K562 (cell line): ENCODE data around the gene PRTN3. TPM values are rescaled to one million over a fixed set of nuclear protein-coding genes. Genes with fewer than 3 reads are reported as not detected.

Source experiments
- ATF2 ChIP-seq: sonication (generic); formaldehyde crosslinking; IDR thresholded peaks from 2 replicates; pipeline ENCODE4 v1.8.1; 2022; ENCODE audit warnings: missing genetic modification reagents
- BRD4 ChIP-seq: fragments of 200-600 bp; sonication (generic); IDR thresholded peaks from 2 replicates; pipeline ENCODE4 v1.6.1; 2017; ENCODE audit warnings: inconsistent platforms
- CREB1 ChIP-seq, 2 experiments: sonication (generic) in 1 of 2; formaldehyde crosslinking in 1 of 2; IDR thresholded peaks; 2 replicates each; pipeline versions ENCODE4 v1.6.1 to v1.8.0; 2012 to 2022; ENCODE audit warnings: inconsistent platforms in 1 of 2, mild to moderate bottlenecking in 1 of 2, missing genetic modification reagents in 1 of 2, moderate library complexity in 1 of 2
- CSDE1 ChIP-seq, 2 experiments: fragments of 450-650 bp; IDR thresholded peaks; 2 replicates each; pipeline ENCODE4 v1.6.1; 2016; ENCODE audit warnings: mild to moderate bottlenecking in 1 of 2
- CXXC5 ChIP-seq: fragments of 250-450 bp; sonication (Bioruptor Pico); IDR thresholded peaks from 2 replicates; pipeline ENCODE4 v1.8.0; 2022; ENCODE audit warnings: inconsistent platforms, mild to moderate bottlenecking, moderate library complexity
- EGR1 ChIP-seq: fragments of 450-650 bp; conservative IDR thresholded peaks from 2 replicates; pipeline ENCODE4 v1.6.1; 2017; ENCODE audit warnings: mild to moderate bottlenecking
- FOXK1 ChIP-seq: sonication (generic); formaldehyde crosslinking; IDR thresholded peaks from 2 replicates; pipeline ENCODE4 v1.8.0; 2022; ENCODE audit warnings: missing genetic modification reagents, mild to moderate bottlenecking, borderline replicate concordance
- HEY1 ChIP-seq: fragments of 250-450 bp; sonication (Bioruptor Pico); IDR thresholded peaks from 2 replicates; pipeline ENCODE4 v1.5.0; 2020; ENCODE audit warnings: mild to moderate bottlenecking, moderate library complexity, borderline replicate concordance
- ILF3 ChIP-seq: fragments of 450-650 bp; IDR thresholded peaks from 2 replicates; pipeline ENCODE4 v1.6.1; 2018; ENCODE audit warnings: antibody characterized with exemption, mild to moderate bottlenecking, moderate library complexity, borderline replicate concordance
- MAFG ChIP-seq: fragments of 450-650 bp; conservative IDR thresholded peaks from 2 replicates; pipeline ENCODE4 v1.6.1; 2016; ENCODE audit warnings: missing genetic modification characterization, missing compliant biosample characterization
- NFE2 ChIP-seq: IDR thresholded peaks from 2 replicates; pipeline ENCODE4 v1.6.1; 2014; ENCODE audit warnings: antibody characterized with exemption, low read depth
- SRSF7 ChIP-seq: fragments of 200-400 bp; formaldehyde crosslinking; optimal IDR thresholded peaks from 2 replicates; pipeline ENCODE3; 2017; ENCODE audit warnings: mild to moderate bottlenecking, low read depth, low read length
- ZNF75A ChIP-seq: fragments of 450-650 bp; formaldehyde crosslinking; IDR thresholded peaks from 2 replicates; pipeline ENCODE4 v1.4.0; 2020; ENCODE audit warnings: mild to moderate bottlenecking
- ZSCAN32 ChIP-seq: fragments of 450-650 bp; formaldehyde crosslinking; IDR thresholded peaks from 2 replicates; pipeline ENCODE4 v1.4.0; 2020; ENCODE audit warnings: mild to moderate bottlenecking, moderate library complexity
- polyA plus RNA-seq, 8 experiments: library from polyadenylated mRNA; depleted of rRNA in 4 of 8; stranded (reverse) in 5 of 8; unstranded in 3 of 8; fragments of >200 nt; fragmentation: Nextera tagmentation in 2 of 8; fragmentation: Illumina TruSeq in 1 of 8; extraction: Ambion mirVana in 2 of 8; extraction: Trizol in 1 of 8; gene quantifications; 2 replicates each; pipeline versions ENCODE4 v1.2.1 to v1.2.3, GENCODE V29; 2011 to 2014; ENCODE audit warnings: inconsistent platforms in 1 of 8, missing spikeins in 1 of 8
- total RNA-seq, 7 experiments: library from RNA; depleted of rRNA in 6 of 7; stranded (reverse); fragments of >200 nt in 6 of 7; fragmentation: Illumina TruSeq in 2 of 7; extraction: Trizol in 2 of 7; gene quantifications; 2 replicates each; pipeline versions ENCODE4 v1.2.1 to v1.2.3, GENCODE V29; 2011 to 2021; ENCODE audit warnings: low replicate concordance in 1 of 7
- TF ChIP-seq, protein P1 (sequence below): fragments of 250-450 bp; sonication (Bioruptor Pico); IDR thresholded peaks from 2 replicates; pipeline ENCODE4 v1.8.0; 2022; ENCODE audit warnings: moderate library complexity, mild to moderate bottlenecking, inconsistent platforms
- TF ChIP-seq, protein P2 (sequence below): fragments of 450-650 bp; formaldehyde crosslinking; IDR thresholded peaks from 2 replicates; pipeline ENCODE4 v1.4.0; 2020; ENCODE audit warnings: mild to moderate bottlenecking, moderate library complexity
- TF ChIP-seq, protein P3 (sequence below): fragments of 250-450 bp; sonication (Bioruptor Pico); IDR thresholded peaks from 2 replicates; pipeline ENCODE4 v1.4.0; 2020; ENCODE audit warnings: mild to moderate bottlenecking, moderate library complexity, borderline replicate concordance
- TF ChIP-seq, protein P4 (sequence below): conservative IDR thresholded peaks from 2 replicates; pipeline ENCODE4 v1.6.1; 2011; ENCODE audit warnings: low read depth, mild to moderate bottlenecking, low read length; ENCODE audit not compliant: control insufficient read depth

Gene PRTN3
- total and polyA plus RNA-seq, 9 of the 15 experiments (the other 6 are each of a cell fraction or from before 2014, with no cell fraction given), result 0.14 to 0.86 (median 0.43) TPM; not detected in 3

DNA sequence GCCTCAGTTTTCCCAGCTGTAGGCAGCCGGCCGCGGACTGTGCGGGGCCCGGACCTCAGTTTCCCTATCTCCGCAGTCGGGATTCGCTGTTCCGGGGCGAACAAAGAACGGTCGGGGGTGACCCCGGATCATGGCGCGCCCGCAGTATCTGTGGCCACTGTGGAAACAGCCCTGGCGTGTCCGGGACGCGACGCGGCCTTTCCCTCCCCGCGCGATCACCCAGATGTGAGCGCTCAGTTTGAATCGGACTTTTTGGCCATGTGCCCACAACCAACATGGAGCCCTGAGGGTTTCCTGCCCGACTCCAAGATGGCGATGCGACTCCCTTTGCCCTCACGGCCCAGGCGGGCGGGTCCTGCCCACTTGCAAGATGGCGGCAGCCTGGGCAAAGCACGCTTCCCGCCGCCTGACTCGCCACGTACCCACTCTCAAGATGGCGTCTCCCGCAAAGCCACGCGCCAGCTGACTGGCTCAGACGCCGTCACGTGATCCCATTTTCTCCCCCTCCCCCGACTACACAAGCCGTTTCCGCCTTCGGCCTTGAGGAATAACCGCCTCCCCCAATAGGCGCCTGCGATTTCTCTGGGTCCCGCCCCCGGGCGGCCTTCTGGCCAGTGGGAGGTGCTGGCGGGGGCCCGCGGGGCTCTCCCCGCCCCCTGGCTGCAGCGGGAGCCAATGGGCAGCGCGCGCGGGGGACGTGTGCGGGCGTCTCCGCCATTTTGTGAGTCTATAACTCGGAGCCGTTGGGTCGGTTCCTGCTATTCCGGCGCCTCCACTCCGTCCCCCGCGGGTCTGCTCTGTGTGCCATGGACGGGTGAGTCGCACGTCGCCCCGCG lies 43.9 kb upstream of the PRTN3 start, which contains the start of gene PTBP1 (continued):
- TF ChIP-seq NFE2, result no peak
- TF ChIP-seq EGR1, result peak; percentile 97
- no peak for TF ChIP-seq MAFG (tag)
- peak; percentile 96 for TF ChIP-seq CXXC5 (CRISPR knock-in tag)
- TF ChIP-seq, protein P1, sequence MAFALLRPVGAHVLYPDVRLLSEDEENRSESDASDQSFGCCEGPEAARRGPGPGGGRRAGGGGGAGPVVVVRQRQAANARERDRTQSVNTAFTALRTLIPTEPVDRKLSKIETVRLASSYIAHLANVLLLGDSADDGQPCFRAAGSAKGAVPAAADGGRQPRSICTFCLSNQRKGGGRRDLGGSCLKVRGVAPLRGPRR (CRISPR knock-in tag), result no peak
- no peak for TF ChIP-seq ILF3
- no peak for TF ChIP-seq ATF2 (CRISPR knock-in tag)
- TF ChIP-seq CSDE1 (IDR thresholded peaks at IDR 0.05), result peak in 1 of 2 experiments; percentile 99; a peak in 2 of 4 replicates
- TF ChIP-seq FOXK1 (CRISPR knock-in tag), result no peak
- TF ChIP-seq CREB1 (IDR thresholded peaks at IDR 0.05), result peak; percentile 72
- TF ChIP-seq CREB1 (CRISPR knock-in tag; IDR thresholded peaks at IDR 0.05), result peak; percentile 82
- TF ChIP-seq SRSF7, result no peak
- no peak for TF ChIP-seq ZNF75A (CRISPR knock-in tag)
- no peak for TF ChIP-seq HEY1 (CRISPR knock-in tag)
- TF ChIP-seq, protein P2, sequence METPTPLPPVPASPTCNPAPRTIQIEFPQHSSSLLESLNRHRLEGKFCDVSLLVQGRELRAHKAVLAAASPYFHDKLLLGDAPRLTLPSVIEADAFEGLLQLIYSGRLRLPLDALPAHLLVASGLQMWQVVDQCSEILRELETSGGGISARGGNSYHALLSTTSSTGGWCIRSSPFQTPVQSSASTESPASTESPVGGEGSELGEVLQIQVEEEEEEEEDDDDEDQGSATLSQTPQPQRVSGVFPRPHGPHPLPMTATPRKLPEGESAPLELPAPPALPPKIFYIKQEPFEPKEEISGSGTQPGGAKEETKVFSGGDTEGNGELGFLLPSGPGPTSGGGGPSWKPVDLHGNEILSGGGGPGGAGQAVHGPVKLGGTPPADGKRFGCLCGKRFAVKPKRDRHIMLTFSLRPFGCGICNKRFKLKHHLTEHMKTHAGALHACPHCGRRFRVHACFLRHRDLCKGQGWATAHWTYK (CRISPR knock-in tag), result peak; percentile 91
- no peak for TF ChIP-seq BRD4
- TF ChIP-seq, protein P3, sequence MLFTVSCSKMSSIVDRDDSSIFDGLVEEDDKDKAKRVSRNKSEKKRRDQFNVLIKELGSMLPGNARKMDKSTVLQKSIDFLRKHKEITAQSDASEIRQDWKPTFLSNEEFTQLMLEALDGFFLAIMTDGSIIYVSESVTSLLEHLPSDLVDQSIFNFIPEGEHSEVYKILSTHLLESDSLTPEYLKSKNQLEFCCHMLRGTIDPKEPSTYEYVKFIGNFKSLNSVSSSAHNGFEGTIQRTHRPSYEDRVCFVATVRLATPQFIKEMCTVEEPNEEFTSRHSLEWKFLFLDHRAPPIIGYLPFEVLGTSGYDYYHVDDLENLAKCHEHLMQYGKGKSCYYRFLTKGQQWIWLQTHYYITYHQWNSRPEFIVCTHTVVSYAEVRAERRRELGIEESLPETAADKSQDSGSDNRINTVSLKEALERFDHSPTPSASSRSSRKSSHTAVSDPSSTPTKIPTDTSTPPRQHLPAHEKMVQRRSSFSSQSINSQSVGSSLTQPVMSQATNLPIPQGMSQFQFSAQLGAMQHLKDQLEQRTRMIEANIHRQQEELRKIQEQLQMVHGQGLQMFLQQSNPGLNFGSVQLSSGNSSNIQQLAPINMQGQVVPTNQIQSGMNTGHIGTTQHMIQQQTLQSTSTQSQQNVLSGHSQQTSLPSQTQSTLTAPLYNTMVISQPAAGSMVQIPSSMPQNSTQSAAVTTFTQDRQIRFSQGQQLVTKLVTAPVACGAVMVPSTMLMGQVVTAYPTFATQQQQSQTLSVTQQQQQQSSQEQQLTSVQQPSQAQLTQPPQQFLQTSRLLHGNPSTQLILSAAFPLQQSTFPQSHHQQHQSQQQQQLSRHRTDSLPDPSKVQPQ (CRISPR knock-in tag), result peak; percentile 53; the same call in 1 of the 2 replicates
- TF ChIP-seq ZSCAN32 (CRISPR knock-in tag), result peak; percentile 85
- TF ChIP-seq, protein P4, sequence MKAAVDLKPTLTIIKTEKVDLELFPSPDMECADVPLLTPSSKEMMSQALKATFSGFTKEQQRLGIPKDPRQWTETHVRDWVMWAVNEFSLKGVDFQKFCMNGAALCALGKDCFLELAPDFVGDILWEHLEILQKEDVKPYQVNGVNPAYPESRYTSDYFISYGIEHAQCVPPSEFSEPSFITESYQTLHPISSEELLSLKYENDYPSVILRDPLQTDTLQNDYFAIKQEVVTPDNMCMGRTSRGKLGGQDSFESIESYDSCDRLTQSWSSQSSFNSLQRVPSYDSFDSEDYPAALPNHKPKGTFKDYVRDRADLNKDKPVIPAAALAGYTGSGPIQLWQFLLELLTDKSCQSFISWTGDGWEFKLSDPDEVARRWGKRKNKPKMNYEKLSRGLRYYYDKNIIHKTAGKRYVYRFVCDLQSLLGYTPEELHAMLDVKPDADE, result peak; percentile 97
